ENCODE data around the gene YPEL3.

The YPEL3 gene

DNA sequence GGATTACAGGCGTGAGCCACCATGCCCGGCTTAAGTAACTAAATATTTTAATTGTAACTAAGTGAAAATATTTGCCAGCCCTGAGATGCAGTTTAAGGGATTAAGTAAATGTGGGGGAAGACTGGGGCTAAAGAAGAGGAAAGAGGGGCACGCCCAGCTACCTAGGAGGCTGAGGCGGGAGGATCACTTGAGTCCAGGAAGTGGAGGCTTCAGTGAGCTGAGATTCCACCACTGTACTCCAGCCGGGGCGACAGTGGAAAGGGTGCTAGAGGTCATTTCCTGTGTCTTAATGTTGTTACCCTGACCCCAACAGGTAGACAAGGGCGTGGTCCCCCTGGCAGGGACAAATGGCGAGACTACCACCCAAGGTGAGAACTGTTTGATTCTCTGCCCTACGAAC, 27.7 kb downstream of the YPEL3 start:
- DNase-seq, result no peak

DNA sequence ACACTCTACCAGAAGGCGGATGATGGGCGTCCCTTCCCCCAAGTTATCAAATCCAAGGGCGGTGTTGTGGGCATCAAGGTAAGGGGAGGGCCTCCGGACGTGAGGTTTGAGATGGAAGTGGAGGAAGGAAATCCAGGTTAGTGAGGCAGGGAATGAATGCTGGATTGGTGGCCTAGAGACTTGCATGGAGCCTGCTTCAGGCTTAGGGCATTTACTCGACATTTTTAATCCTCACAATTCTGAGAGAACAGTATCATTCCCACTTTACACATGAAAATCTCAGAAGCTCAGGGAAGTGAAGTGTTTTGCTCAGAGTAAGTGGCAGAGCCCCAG, 28.5 kb downstream of the YPEL3 start:
- DNase-seq, result no peak

DNA sequence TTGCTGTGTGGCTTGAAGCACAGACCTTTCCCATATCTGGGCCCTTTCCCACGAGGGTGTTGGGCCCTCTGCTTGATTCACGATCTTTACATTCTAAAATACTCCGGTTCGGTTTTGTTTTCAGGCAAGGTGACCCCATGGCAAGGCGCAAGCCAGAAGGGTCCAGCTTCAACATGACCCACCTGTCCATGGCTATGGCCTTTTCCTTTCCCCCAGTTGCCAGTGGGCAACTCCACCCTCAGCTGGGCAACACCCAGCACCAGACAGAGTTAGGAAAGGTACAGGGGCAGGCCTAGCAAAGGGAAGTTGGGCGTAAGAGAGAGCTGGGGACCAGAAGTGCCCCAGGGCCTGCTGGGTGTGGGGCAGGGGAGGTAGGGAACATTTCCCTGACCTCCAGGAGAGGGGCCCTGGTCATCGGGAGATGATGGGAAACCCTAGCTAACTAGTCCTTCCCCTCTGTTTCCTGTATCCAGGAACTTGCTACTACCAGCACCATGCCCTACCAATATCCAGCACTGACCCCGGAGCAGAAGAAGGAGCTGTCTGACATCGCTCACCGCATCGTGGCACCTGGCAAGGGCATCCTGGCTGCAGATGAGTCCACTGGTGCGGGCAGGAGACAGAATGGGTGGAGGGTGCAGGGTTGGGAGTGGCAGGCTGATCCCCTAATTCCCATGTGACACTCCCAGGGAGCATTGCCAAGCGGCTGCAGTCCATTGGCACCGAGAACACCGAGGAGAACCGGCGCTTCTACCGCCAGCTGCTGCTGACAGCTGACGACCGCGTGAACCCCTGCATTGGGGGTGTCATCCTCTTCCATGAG, 29.0 kb downstream of the YPEL3 start:
- no peak for DNase-seq

DNA sequence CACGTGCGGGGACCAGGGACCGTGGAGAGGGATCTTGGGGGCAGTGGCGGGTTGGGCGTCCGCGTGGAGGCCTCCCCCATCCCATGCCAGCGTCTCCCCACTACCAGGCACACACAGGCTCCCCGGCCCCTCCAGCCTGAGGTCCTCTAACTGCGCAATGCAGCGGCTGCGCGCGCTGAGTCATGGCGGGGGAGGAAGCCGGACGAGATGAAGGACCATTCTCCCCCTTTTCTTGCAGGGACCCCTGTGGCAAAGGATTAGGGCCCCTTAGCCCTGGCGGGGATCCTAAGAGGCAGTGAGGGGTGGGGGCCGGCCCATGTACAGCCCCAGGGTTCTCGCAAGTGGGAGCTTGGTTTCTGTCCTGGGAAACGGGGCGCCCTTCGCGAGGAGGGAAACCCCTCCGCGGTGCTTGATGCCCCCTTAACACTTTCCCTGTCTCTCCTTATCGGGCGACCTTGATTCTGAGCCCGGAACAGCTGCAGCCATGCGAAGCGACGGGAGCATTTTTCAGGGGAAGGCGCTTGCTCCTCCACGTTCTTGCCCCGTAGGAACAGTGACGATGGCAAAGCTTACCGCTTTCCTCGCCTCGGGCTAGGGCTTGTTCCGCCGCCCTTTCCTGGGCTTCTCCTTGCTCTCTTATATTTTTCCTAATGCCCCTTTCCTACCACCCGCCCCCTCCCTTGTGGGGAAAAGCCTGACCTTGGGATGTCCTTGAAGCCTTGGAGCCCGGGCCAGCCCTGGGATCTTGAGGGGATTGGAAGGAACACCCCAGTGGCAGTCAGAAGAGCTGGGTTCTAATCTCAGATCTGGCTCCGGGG, 29.9 kb downstream of the YPEL3 start:
- peak in 1 of 2 donors; percentile 76 for DNase-seq

DNA sequence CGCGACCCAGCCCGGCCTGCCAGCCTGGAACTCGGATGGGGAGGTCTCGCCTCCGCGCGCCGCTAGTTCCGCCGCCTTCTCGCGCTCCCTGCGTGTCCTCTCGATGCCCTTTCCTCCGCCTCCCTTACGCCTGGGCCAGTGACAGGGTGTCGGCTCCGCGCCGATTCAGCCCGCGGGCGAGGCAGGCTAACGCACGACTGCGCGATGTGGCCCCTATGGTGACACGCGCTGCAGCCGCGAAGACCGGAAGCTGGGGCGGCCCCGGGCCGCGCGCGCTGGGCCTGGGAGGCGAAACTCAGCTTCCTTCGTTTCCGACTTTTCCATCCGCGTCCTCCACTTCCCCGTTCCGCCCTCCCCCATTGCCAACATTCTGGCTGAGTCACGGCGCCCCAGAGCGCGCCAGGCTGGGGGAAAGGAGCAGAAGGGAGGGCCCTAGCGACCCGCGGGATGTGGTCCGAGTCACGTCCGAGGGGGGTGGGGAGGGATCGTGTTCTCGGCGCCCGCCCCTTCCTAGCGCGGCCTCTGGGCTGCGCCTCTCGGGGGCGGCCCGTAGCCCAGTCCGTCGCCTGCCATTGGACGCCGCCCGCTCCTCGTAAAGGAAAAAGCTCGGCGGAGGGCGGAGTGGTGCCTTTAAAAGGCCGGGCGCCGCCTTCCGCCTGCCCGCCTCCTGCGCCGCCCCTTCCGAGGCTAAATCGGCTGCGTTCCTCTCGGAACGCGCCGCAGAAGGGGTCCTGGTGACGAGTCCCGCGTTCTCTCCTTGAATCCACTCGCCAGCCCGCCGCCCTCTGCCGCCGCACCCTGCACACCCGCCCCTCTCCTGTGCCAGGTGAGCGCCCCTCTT, 30.7 kb downstream of the YPEL3 start, which contains the start of gene ALDOA:
Gene ALDOA, plus strand, starts transcription at position 659 of the 841 bp plus-strand sequence. CDS start 1,138 bp downstream, outside the sequence.
- DNase-seq, result peak; percentile 92 to 99

DNA sequence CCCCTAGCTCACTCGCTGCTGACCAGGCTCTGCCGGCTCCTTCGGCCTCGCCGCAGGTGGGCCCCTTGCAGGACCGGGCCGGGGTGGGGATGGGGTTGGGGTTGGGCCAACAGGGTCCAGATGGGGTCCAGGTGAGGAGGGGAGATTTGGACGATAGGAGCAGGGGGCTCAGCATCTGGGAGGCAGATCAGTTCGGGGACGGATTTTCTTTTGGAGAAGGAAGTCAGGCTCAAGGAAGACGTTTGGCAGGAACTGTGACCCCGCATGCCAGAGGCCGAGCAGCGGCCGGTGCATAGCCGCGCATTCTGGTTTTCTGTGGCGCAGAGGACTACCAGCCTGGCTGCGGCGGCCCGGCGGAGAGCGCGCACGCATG, 31.3 kb downstream of the YPEL3 start:
- no peak for DNase-seq

DNA sequence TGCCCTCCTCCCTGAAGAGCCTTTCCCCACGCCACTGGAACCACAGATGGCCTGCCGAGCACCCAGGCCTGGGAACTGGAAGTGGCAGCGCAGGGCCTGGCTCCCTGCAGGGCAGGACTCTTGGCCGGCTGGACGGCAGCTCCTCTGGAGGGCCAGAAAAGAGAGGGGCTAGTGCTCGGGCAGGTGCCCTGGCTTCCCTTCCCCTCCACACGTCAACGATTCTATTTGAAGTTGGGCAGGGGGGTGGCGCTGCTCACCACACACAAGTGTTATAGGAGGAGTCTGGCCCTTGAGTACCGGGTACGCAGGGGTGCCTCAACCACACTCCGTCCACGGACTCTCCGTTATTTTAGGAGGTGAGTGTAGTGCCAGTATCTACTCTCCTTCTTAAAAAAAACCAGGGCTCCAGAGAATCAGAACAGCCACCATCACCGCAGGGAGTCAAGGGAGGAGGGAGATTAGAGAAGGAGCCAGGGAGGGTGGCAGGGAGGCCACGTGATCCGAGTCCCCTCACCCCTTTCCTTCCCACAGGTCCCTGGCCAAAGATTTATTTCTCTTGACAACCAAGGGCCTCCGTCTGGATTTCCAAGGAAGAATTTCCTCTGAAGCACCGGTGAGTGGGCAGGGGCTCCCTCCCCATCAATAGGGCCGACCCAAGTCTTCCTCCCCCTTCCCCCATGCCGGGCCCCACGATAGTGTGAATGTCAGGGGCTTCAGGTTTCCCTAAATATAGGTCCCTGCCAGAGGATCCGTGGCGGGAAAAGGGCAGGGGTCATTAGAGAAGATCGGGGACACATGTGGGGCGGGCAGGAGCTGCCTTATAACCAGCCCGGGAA, 31.9 kb downstream of the YPEL3 start:
- peak; percentile 28 to 40 for DNase-seq

DNA sequence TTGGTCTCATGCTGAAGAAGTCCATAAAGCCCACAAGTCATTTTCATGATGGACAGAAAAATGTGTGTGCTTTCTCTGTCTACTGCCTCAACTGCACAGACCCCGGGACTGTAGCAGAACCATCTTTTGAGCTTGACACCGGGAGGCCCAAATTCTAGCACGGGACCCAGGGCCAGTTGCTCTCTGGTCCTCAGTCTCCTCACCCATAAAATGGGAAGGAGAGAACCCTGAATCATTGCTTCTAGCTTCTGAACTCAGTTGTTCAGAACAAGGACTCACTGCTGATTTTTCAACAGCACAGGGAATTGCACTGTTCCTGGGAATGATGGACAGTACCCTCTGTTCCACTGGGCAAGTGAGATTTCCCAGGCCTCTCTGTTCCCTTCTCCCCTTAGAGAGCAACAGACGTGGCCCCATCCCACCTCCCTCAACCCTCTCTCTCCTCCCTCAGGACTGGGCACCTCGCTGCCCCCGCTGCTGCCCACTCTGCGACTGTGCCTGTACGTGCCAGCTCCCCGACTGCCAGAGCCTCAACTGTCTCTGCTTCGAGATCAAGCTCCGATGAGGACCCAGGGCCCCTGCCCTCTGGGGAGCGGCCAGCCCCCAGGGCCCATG, 32.6 kb downstream of the YPEL3 start:
- no peak for DNase-seq

DNA sequence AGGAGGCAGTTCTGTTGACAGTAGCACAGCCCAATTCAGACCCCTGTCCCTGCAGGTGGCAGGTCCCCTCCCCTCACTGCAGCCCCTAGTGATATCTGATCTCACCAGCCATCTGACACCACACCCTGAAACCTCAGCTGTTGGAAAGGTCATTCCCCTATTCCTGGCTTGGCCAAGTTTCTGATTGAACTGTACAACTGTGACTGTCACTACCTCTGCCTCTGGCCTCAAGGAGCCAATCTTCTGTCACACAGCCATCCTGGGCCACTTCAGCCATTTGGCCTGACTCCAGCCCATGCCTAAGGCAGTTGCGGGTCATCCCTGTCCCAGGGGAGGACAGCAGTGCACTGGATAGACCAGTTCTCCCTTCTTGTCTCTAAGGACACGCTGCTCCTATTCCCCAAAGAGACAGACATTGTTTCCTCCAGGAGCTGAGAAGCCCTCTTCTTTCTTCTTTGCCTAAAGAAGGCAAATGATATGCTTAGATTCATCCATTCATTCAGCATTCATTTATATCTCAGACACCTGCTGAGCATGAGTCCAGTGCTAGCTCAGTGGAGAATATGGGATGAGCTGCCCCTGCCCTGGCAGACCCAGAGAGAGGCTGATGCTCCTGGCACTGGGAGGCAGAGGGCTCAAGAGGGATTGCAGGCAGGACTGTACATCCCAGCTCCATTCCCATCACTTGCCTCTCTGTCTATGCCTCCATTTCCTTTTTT, 35.0 kb downstream of the YPEL3 start:
- no peak for DNase-seq

DNA sequence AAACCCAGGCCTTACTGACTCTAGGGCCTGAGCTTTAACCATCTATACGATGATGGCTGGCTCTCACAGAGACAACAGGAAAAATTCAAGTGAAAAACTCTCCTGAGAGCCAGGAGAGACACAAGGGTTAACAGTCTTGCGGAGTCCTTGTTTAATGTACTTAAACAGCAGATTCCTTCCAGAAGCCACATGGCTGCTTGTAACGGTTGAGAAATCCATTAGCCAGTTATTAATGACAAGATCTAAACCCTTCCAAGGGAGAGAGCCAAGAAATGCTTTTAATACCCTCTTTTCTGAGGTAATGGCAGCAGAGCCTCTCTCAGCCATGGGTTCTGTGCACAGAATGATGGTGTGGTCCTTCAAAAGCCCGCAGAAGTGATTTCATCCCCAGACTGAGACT, 35.7 kb downstream of the YPEL3 start:
- DNase-seq, result no peak

DNA sequence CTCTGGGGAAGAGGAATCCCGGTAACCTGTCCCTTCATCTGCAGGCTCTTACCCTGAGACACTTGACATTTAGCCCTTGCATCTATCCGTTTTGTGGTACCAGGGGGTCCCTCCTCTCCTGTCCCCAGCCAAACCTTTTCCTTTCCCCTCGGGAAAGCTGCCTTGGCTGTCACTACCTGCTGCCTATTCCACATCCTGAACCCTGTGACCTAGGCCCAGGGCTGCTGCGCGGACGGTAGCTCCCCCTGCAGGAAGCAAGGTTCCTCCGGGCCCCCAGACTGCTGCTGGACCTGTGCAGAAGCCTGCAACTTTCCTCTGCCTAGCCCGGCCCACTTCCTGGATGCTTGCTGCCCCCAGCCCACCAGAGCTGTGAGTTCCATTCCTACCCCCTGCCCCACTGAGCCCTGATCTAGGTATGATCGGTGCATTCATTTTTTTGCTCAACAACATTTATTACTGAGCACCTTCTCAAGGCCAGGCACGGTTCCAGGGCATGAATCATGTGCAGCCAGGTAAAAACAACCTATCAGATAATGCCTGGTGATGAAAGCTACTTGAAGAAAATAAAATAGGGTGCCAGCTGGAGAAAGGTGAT, 41.0 kb downstream of the YPEL3 start:
- DNase-seq, result no peak

DNA sequence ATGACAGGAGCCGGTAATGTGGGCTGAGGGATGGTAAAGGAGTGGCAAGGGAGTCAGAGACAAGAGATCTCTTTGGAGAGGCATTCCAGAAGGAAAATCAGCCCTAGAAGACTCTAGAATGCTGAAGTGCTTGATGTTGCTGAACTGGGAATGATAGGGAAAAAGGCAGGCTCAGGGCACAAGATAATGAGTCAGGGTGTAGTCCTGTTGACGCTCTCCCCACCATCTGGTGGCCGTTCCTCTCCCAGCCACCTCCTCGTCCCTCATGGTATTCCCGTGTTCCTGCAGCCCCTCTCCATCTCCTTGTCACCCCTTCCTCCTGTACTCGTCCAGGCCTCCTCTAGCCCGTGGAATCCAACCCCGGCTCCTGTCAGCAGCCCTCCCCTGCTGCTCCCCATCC, 41.6 kb downstream of the YPEL3 start:
- DNase-seq, result no peak

DNA sequence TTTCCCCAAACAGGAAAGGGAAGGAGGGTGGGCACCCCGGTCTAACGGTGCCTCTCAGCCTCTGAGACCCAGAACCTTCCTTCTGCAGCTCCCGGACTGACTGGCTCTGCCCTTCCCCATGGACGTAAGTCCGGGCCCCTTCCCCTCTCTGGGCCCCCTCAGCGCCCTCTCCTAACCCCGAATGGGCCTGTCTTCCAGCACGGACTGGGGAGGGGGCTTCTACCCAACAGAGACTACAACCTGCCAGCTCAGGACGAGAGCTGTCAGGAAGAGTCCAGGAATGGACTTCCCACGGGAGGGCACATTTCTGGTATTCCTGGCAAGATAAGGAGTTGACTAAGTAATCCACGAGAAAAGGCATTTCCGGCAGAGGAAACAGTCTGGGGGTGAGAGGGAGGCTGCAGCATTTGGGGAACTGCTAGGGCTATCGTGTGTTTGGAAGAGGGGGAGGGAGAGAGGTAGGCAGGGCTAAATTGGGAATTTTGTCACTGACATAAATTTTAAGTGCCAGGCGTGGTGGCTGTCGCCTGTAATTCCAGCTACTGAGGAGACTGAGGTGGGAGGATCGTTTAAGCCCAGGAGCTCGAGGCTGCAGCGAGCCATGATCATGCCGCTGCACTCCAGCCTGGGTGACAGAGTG, 42.5 kb downstream of the YPEL3 start:
- DNase-seq, result no peak

DNA sequence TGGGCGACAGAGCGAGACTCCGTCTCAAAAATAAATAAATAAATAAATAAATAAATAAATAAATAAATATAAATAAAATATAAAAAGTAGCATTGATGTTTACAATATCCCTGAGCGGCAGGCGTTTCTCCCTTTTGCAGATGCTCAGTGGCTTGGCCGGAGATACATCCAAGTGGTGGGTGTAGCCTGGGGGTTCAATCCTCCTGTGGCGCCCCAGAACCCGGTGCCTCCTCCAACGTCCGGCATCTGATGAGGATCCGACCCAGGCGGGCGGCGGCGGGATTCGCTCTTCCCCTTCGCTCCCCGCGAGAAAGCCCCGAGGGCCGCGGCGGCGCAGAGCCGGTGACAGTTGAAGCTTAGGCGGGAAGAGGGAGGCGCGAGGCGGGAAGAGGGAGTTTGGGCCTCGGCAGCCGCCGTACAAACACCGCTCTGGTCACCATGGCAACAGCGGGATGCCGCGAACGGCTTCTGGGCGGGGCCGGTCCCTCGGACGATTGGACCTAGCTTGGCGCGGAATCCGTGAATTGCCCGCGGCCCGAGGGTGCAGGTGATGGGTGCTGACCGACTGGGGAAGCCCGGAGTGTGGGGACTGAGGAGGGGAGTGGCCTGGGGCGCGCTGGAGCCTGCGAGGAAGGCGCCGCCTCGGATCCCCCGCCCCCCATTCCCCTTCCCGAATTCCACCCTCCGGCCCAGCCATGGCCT, 43.2 kb downstream of the YPEL3 start:
- peak; percentile 48 to 73 for DNase-seq

DNA sequence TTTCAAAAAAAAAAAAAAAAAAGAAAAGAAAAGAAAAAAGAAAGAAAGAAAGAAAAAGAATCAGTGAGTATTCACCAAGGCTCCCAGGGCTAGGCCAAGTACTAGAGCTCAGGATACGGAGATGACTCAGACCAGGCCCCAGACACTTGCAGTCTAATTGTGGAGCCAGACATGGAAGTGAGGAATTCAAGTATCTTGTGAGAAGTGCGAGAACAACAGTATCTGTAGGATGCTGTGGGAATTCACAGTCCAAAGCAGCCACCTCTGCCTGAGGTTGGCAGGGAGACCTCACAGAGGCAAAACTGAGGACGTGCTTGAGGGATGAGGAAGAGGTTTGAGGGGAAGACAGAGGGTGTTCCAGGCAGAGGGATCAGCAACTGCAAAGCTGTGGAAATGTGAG, 44.5 kb downstream of the YPEL3 start:
- peak in 1 of 2 donors; percentile 40 for DNase-seq

DNA sequence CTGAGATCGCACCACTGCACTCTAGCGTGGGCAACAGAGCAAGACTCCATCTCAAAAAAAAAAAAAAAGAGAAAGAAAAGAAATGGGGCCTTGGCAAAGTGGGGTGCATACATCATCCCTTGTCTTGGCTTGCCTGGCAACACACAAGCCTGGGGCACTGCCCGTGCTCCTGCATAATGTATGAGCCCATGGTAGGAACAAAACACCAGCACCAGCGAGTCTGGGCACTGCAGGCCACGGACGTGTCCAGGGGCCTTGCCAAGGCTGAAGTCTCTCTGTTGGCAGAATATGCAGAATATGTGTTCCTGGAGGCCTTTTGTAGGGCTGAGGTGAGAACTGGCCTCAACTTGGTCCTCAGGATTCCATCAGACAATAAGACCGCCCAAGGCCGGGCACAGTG, 46.1 kb downstream of the YPEL3 start:
- no peak for DNase-seq

DNA sequence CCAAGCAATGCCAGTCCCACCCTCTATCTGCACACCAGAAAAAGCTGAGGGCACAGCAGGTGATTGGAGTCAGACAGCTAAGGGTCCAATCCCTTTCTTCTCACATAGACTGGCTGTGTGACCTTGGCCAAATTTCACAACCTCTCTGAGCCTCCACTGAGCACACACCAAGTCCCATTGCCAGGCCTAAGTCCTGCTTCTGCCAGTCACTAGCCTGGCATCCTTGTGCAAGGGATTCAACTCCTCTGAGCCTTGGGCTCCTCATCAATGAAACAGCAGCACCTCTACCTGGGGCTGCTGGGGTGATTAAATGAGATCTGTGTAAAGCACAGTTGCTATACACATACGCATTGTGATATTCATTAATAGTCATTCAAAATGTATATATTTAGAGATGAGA, 49.4 kb downstream of the YPEL3 start:
- DNase-seq, result no peak

DNA sequence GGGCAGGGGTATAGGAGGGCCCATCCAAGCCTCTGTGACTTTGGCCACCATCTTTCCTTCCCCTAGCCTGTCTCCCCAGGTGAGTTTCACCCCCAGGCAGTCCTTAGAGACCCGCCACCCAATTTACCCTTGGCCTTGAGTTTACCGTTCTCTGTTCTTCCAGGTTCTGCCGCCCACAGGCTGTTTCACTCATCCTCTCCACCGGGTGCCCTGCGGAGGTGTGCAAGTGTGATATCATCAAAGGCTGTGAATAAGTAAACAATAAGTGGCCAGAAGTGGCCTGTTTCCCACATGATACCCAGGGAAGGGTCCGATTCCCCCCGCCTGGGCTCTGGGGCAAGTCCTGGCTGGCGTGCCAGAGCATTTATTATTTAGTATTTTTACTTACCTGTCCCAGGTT, 49.8 kb downstream of the YPEL3 start:
- no peak for DNase-seq
